Non-pigmented ciliary epithelial cell (primary cell): ENCODE results near the gene BTAF1.
"Not testable (repeated sequence)": the region's sequence is repeated elsewhere in the genome, so short reads cannot be mapped to it uniquely, and the experiment has no call there.

Source experiments
- DNase-seq: peaks from one replicate; pipeline ENCODE4 v3.0.0-alpha.2; 2010; ENCODE audit warnings: low read depth

Gene BTAF1

GRCh38 chr10:91923371-91924211 is at the start of gene BTAF1:
Gene BTAF1 (plus strand): TSS chr10:91923770. CDS start chr10:91924077, 307 bp downstream.
- no peak for DNase-seq

- no peak for DNase-seq
These were observed 48.4 kb upstream of the BTAF1 start for GRCh38 chr10:91875156-91875555.

DNA sequence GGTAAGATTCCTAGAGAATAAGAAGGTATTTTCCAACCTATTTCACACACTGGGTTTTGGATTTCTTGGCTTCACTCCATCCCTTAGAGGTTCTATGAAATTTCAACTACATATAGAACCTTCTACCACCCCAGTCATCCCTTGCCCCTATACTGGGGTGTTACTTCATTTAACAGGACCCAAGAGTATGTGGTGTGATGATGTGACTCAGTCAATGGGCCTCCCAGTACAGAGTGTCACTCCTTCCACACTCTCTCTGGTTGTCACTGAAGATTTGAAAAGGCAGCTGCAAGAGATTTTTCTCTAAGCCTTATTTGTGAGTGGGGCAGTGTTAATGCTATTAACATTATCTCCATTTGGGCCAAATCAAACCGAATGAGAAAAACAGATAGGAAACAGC is 47.8 kb upstream of the BTAF1 start:
- no peak for DNase-seq

DNA sequence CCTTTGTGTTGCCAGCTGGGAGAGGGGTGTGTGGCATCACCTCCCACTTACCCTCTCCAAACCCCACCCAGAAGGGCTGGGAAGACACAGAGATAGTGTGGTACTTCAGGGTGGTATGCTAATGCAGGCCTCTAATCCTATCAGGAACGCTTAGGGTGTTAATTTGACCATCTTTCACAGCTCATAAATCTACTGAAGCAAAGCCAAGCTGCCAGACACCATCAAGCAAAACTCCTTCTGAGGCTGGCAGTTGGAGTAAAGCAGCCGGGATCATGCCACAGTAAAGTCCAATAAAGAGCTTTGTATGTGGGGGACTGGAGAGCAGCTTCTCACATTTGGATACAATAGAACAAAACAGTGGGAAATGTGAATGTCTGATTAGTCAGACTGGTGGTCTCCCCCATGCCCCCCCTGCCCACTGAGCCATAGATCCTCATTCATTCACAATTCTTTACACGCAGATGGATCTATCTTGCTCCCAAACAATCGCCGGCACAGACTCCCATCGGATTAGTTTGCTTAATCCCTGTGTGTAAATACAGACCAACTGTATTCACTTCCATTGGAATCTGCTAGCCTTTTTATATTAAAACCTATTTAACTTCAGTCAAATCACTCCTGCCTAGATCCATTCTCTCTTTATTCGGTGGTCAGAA is 43.9 kb upstream of the BTAF1 start:
- DNase-seq = no peak

- DNase-seq = no peak
These were observed 43.3 kb upstream of the BTAF1 start for GRCh38 chr10:91880310-91880709.

DNA sequence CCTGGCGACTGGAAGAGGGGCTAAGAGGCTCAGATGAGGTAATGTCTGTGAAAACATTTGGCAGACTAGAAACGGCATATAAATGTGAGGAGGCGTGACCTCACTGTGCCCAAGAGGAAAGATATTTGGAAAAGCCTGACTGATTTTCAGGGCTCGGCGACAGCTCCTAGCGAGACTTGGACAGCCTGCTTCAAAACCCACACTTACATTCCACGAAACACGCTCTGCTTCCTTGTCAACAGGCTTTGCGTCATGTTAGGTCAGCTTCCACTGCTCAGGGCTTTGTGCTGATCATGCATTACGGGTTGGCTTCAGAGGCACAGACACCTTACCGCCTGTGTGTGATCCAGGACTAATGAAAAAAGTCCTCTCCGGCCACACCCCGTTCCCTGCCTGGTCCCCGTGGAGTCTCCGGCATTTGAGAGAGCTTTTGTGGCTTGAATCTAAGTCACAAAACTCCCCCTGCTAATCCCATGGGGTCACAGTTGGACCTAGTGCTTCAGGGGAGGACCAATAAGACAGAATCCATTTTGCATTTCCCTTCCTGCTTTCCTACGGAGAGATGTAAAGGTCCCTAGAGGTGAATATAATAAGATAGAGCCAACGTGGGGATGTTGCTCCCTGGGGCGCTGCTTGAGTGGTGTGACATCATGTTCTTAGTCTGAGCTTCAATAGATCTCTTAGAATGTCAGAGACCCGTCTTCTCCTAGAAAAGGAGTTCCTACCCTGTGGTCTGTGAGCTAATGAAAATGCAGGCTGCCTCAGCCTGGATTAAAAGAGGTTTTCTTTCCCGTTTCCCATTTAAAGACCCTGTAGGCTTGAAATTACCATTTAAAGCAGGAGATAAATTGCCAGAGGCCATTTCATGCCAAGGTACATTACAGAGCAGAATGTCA is 39.8 kb upstream of the BTAF1 start:
- DNase-seq = peak; percentile 43

GRCh38 chr10:91884536-91884935 is 39.0 kb upstream of the BTAF1 start:
- DNase-seq = no peak

DNA sequence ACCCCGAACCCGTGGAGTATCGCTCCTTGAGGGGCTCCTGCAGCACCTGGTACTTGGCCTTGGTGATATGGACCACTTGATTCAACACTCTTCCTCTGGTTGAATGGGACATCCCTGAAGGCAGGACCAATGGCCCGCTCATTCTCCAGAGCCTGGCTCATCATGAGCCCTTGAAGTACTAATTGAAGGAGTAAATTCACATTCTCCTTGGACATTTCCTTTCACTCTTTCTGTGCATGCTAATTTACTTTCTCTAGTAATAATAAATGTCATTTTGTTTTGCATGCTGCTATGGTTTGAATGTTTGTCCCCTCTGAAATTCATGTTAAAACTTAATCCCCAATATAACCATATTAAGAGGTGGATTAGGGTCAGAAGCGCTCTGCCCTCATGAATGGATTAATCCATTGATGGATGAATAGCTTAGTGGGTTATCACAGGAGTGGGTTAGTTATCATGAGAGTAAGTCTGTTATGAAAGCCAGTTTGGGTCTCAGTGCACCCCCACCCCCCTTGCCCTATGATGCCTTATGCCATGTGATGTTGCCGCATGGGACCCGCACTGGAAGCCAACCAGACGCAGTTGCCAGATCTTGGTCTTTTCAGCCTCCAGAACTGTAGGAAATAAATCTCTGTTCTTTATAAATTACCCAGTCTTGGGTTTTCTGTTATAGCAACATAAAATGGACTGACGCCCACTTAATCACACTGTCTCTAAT is 38.0 kb upstream of the BTAF1 start:
- DNase-seq = no peak

GRCh38 chr10:91886954-91887271 is 36.7 kb upstream of the BTAF1 start:
- no peak for DNase-seq

DNA sequence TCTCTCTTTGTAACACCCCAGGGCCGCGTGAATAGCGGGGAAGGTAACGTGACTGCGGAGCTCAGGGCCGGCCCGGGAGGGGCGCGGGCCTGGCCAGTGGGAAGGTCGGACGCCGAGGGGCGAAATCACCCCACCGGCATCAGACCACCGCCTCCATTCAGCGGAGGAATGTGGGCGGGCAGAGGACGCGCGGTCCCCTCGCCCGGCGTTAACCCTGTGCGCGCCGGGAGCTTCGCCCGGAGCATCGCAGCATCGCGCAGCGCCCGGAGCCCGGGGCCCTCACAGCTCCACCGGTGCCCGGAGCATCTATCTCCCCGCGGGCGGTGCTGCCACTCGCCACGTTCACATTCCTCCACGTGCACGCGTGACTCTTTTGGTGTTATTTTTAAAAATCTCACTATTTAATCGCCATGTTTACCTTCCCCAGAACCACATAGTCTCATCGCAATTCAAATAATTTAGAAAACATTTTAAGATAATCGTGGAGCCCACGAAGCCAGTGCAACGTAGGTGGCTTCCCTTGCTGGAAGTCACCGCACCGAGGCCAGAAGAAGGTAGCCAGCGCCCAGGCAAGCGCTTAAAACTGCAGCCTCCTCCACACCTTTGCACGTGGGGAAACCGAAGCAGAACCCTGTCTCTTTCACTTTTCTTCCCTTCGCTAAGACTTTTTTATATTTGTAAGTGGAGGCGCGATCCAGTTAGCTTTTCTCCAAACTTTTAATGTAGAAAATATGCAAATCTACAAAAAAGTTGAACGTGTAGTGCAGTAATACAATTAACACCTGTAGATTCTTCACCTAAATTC is 36.1 kb upstream of the BTAF1 start:
- no peak for DNase-seq

DNA sequence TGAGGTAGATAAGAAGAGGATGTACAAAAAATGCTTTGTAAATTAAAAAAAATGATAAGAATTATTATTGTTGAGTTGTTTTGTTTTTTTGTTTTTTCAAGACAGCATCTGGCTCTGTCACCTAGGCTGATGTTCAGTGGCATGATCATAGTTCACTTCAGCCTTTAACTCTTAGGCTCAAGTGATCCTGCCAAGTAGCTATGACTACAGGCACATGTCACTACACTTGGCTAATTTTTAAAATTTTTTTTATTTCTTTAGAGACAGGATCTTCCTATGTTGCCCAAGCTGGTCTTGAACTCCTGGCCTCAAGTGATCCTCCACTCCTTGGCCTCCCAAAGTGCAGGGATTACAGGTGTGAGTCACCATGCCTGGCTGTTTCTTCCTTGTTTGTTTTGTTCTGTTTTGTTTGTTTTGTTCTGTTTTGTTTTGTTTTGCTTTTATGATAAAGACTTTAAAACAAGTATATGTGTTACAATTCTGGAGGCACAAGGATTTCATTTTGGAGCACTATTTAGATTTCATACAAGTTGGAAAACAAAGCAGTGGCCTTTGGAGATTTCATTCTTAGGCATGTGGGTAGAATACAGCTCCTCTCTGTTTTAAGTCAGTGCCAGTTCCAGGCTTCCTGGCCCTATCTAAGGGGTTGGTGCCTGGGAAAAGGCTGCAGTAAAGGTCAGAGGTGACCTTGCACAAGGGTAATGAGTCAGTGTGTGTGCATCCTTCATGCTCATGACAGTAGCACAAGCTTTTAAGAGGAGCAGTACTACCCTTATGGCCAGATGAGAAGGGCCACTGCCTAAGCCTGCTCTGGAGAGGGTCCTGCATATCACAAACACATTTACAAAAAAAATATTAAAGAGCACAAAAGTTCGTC is 32.2 kb upstream of the BTAF1 start:
- no peak for DNase-seq

DNA sequence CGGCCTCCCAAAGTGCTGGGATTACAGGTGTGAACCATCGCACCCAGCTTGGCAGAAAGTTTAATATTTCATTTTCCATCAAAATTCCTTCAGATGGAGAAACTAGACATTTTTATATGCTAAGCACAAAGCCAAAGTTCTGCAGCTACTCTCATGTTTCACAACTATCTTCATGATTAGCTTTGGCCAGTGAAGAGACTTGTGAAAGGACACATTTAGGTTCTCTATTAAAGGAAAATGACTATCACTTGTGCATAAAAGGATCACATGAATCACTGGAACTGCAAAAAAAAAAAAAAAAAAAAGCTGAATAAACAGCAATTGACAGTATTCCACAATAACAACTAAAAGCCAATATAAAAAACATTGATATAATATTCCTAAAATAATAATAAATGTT is 30.5 kb upstream of the BTAF1 start:
- no peak for DNase-seq

DNA sequence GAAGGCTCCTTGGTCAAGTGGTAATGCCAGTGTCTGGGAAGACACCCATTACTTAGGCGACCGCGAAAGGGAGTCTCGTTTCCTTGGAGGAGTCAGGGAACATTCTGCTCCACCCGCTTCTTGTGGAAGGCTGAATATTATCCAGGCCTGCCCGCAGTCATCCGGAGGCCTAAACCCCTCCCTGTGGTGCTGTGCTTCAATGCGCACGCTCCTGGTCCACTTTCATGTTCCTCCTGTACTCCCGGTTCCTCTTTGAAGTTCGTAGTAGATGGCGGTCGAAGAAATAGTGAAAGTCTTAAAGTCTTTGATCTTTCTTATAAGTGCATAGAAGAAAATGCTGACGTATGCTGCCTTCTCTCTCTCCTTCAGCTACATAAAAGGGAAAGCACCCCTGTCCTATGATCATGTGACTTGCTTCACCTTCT is 29.3 kb upstream of the BTAF1 start:
- not testable (repeated sequence) for DNase-seq

- DNase-seq = no peak
These were observed 27.3 kb upstream of the BTAF1 start for GRCh38 chr10:91896212-91896756.

GRCh38 chr10:91897421-91897820 is 26.1 kb upstream of the BTAF1 start:
- no peak for DNase-seq

- DNase-seq = peak; percentile 86
These were observed 21.5 kb upstream of the BTAF1 start for GRCh38 chr10:91901784-91902677.

GRCh38 chr10:91907033-91907594 is 16.5 kb upstream of the BTAF1 start:
- no peak for DNase-seq

DNA sequence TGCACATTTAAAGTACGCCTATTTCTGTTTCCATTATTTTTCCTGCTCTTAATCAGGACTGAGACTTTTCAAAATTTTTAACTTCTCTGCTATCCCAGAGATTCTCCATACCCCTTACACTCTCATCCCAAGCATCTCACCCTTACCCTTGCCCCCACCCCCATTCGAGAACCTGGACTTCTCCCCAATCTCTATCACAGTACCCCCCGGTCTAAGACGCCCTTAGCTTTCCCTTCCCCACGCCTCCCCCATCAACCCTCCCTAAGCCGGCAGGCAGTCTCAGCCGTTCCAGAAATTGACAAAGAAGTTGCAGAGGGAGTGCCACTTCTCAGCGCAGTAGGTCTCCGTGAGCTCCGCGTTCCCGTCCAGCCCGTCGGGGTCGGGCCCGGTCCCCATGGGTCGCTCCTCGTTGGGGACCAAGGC is 15.6 kb upstream of the BTAF1 start:
- DNase-seq = no peak
